Esophagus squamous epithelium (tissue), 5 donors: ENCODE measurements around the gene ZBTB4. TPM values are rescaled to one million over a fixed set of nuclear protein-coding genes. Genes with fewer than 3 reads are reported as not detected.

Experiments
- DNase-seq: peaks from one replicate; lab custom pipeline; 2025; lab: John Stamatoyannopoulos, UW
- H3K27ac ChIP-seq, 4 donors: fragments of 200-600 bp; sonication (generic); one replicate each; pipeline ENCODE4 v1.5.1; 2016 to 2019; ENCODE audit warnings: mild to moderate bottlenecking in 1 of 4
- H3K27me3 ChIP-seq, 4 donors: fragments of 200-600 bp; sonication (generic); 1 replicate in 3 of 4; 2 replicates in 1 of 4; pipeline versions ENCODE4 v1.5.1 to v1.6.0; 2017 to 2021; ENCODE audit warnings: antibody characterized with exemption in 1 of 4
- H3K36me3 ChIP-seq, 3 donors: fragments of 200-600 bp; sonication (generic); one replicate each; pipeline ENCODE4 v1.5.1; 2016 to 2019
- H3K4me1 ChIP-seq, 3 donors: fragments of 200-600 bp; sonication (generic); one replicate each; pipeline ENCODE4 v1.5.1; 2017 to 2019
- H3K4me3 ChIP-seq, 4 donors: fragments of 200-600 bp; sonication (generic); 1 replicate in 3 of 4; 2 replicates in 1 of 4; pipeline ENCODE4 v1.5.1; 2016 to 2019; ENCODE audit warnings: mild to moderate bottlenecking in 2 of 4, moderate library complexity in 1 of 4
- H3K9me3 ChIP-seq, 3 donors: fragments of 200-600 bp; sonication (generic); one replicate each; pipeline ENCODE4 v1.5.1; 2016 to 2019
- CTCF ChIP-seq, 6 experiments: fragments of 450-650 bp in 4 of 6; fragments of 200-600 bp in 2 of 6; sonication (generic) in 2 of 6; IDR thresholded peaks; one replicate each; pipeline ENCODE4 v1.5.1; 2016 to 2019; ENCODE audit warnings: antibody characterized with exemption in 6 of 6, mild to moderate bottlenecking in 4 of 6, moderate library complexity in 4 of 6
- POLR2A ChIP-seq, 4 donors: fragments of 450-650 bp; IDR thresholded peaks; one replicate each; pipeline ENCODE4 v1.6.1; 2017; ENCODE audit warnings: antibody characterized with exemption in 4 of 4, mild to moderate bottlenecking in 4 of 4, moderate library complexity in 3 of 4
- WGBS, 2 donors: methylation state at CpG; one replicate each; pipeline ENCODE4 v1.1.5; 2018; 5-methylcytosine and 5-hydroxymethylcytosine counted together
- intact Hi-C: fragments of 100-400 bp; cut with DNase I; formaldehyde crosslinking; loops from one replicate; pipeline ENCODE4 v1.15.0; 2022
- total RNA-seq, 4 donors: library from RNA; depleted of rRNA; stranded (reverse); fragments of >200 nt; gene quantifications; one replicate each; pipeline ENCODE4 v1.1.0, GENCODE V29; 2016
- donor health status: DM: yes; HTN: yes; CAD: no.

Gene ZBTB4
- total RNA-seq, 4 donors from 2014 or later: 13.4 to 35.1 (median 28.5) TPM

GRCh38 chr17:7421186-7421585 is 58.2 kb downstream of the ZBTB4 start:
- peaks cover 0 to 12% (median 0%) of the 10 kb centered on the region in 3 donors for H3K36me3 ChIP-seq
- WGBS, 2 donors: 86 to 90% methylated on average over 4 to 7 of the region's 16 CpGs
- H3K27ac ChIP-seq: no peak overlapping the region
- no peak for DNase-seq
- intact Hi-C loops: no loop called here
- TF ChIP-seq POLR2A (IDR thresholded peaks at IDR 0.05) (no peak), CTCF (IDR thresholded peaks at IDR 0.05) (no peak)
- no peak overlapping the region for H3K4me3 ChIP-seq
- H3K9me3 ChIP-seq: no peaks in the 10 kb centered on the region
- H3K27me3 ChIP-seq: no peaks in the 10 kb centered on the region
- H3K4me1 ChIP-seq: no peaks in the 10 kb centered on the region

GRCh38 chr17:7419819-7420610 is 59.4 kb downstream of the ZBTB4 start, which contains the start of gene SPEM1:
SPEM1 (plus strand) TSS chr17:7420324; CDS start chr17:7420385, 61 bp downstream.
- Histone ChIP-seq H3K27me3 (no peaks in the 10 kb centered on the region), H3K4me3 (no peak within 1 kb of the TSS), H3K4me1 (no peaks in the 10 kb centered on the region), H3K27ac (no peak within 1 kb of the TSS), H3K36me3 (peaks cover 0 to 22% (median 0%) of the 10 kb centered on the region in 3 donors), H3K9me3 (no peaks in the 10 kb centered on the region)
- TF ChIP-seq CTCF (IDR thresholded peaks at IDR 0.05) (no peak), POLR2A (IDR thresholded peaks at IDR 0.05) (no peak)
- no peak for DNase-seq
- intact Hi-C loops: no loop called here
- 57% methylated on average over 7 to 11 of the region's 17 CpGs for WGBS, 2 donors

GRCh38 chr17:7418472-7419152 is 60.8 kb downstream of the ZBTB4 start:
- intact Hi-C loops: no loop called here
- H3K36me3 ChIP-seq: peaks cover 0 to 22% (median 0%) of the 10 kb centered on the region in 3 donors
- H3K27ac ChIP-seq: no peak overlapping the region
- H3K9me3 ChIP-seq: no peaks in the 10 kb centered on the region
- no peak for DNase-seq
- no peaks in the 10 kb centered on the region for H3K27me3 ChIP-seq
- WGBS, 2 donors: 80% methylated on average over 2 to 10 of the region's 18 CpGs
- no peak overlapping the region for H3K4me3 ChIP-seq
- TF ChIP-seq CTCF (IDR thresholded peaks at IDR 0.05) (no peak), POLR2A (IDR thresholded peaks at IDR 0.05) (no peak)
- H3K4me1 ChIP-seq: no peaks in the 10 kb centered on the region

- H3K4me3 ChIP-seq: no peak overlapping the region
These were observed 62.3 kb downstream of the ZBTB4 start for GRCh38 chr17:7417056-7417655.

More at GRCh38 chr17:7417056-7417655, 62.3 kb downstream of the ZBTB4 start:
- no peak for DNase-seq
- Histone ChIP-seq H3K9me3 (no peaks in the 10 kb centered on the region), H3K27me3 (no peaks in the 10 kb centered on the region), H3K27ac (no peak overlapping the region), H3K4me1 (no peaks in the 10 kb centered on the region), H3K36me3 (peaks cover 0 to 22% (median 0%) of the 10 kb centered on the region in 3 donors)
- TF ChIP-seq POLR2A (IDR thresholded peaks at IDR 0.05) (no peak), CTCF (IDR thresholded peaks at IDR 0.05) (no peak)
- intact Hi-C loops: no loop called here
- WGBS, 2 donors: 90 to 93% methylated on average over 5 to 16 of the region's 54 CpGs
